Measurements from ENCODE around the gene SMAD2. TPM values are rescaled to one million over a fixed set of nuclear protein-coding genes. Genes with fewer than 3 reads are reported as not detected.
"Not testable (repeated sequence)": the region's sequence is repeated elsewhere in the genome, so short reads cannot be mapped to it uniquely, and the experiment has no call there.

Gene SMAD2
- total RNA-seq, 1 donor from 2014 or later: 74.8 TPM

DNA sequence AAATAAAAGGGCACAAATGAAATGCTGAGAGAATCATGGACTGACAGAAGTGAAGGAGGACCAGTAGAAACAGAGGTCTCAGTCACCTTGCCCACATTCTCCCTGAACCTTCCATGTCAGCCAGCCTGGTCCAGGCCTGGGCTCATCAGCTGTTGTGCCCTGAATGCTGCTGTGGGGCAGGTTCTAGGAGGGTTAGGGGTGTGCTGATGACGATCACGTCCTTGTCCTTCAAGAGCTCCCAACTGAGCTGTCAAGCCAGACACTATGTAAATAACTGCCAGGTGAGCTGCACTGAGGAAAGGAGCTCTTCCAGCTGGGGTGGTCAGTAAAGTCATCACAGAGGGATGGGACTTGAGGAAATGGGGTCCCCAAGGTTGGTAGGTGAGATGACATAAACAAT, 156.5 kb downstream of the SMAD2 start:
- DNase-seq: no peak
- intact Hi-C loops (cut with micrococcal nuclease): loop anchor here (5.0 kb wide), 1 partner anchor 248 kb away; no protein-coding TSS in a partner anchor

DNA sequence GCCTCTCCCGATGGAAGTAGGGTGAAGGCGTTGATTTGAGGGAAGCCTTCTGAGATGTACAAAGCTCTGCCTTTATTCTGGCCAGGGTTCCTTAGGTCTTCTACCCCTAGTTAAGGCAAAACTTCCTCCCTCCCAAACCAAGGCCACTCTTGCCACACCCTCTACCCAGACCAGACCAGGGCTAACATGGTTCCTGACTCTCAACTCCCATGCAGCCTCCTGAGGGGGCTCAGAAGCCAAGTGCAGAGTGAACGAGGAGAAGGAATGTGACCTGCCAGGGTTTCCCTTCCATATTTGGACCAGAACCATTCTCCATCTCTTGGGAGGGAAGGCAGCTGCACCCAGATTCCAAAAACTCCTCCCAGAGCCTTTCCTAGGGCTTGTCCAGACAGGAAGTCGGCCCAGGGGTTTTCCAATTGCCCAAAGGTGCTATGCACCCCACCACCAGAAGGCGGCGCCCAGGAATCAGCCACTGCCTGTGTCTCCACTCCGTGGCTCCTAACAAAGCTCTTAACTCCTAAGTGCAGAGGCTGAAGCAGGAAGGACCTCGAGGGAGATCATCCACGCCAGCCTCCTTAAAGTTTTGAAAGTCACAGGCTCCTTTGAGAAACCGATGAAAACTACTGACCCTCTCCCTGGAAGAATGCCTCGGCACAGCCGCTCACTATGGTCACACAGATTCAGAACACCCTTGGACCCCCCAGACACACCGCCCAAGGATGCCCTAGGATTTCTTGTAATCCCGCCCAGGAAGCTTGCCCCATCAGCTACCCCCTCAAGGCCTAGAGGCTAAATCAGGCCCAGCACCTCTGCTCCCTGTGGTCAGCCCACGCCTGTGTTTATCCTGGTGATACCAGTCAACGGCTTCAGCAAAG, 157.8 kb downstream of the SMAD2 start:
- DNase-seq (peak; percentile 68), ATAC-seq (peak; percentile 69)
- intact Hi-C loops (cut with micrococcal nuclease): loop anchor here (5.0 kb wide), 1 partner anchor 250 kb away; no protein-coding TSS in a partner anchor

More for the DNA sequence above, 156.5 kb downstream of the SMAD2 start:
- ATAC-seq: no peak

DNA sequence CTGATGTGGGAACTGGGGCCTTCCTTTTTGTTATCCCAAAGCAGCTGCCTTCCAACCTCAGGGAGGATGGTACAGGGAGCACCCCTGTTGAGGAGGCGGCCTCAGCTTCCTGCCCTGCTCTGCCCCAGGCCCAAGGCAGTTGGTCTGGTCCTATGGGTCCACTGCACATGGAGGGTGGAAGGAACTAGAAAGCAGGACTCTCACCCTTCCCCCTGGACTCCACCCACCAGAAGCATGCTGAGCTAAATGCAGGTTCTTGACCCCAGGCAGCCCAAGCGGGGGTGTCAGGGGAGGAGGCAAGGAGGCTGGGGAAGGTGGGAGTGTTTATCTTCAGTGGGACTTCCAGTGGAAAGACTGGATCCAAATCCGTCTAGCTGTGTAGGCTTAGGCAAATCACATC, 158.5 kb downstream of the SMAD2 start:
- ATAC-seq: no peak
- intact Hi-C loops (cut with micrococcal nuclease): loop anchor here (5.0 kb wide), 1 partner anchor 250 kb away; no protein-coding TSS in a partner anchor
- no peak for DNase-seq

GRCh38 chr18:47767699-47768098, 162.8 kb downstream of the SMAD2 start:
- ATAC-seq (no peak), DNase-seq (no peak)
- intact Hi-C loops (cut with micrococcal nuclease): no loop called here

- intact Hi-C loops (cut with micrococcal nuclease); ATAC-seq; DNase-seq: not testable (repeated sequence)
These were observed 163.3 kb downstream of the SMAD2 start for GRCh38 chr18:47767198-47767597.

Measured in left ventricle myocardium superior (tissue), 1 donor.